ENCODE results near the gene NMNAT3. TPM values are rescaled to one million over a fixed set of nuclear protein-coding genes. Genes with fewer than 3 reads are reported as not detected.

The NMNAT3 gene
- total and polyA plus RNA-seq, 4 donors, result 1.9 to 19.7 (median 2.9) TPM

GRCh38 chr3:139718415-139718814, 40.6 kb upstream of the NMNAT3 start:
- DNase-seq (ENCODE audit: low spot score), result no peak
- TF ChIP-seq, protein P1, sequence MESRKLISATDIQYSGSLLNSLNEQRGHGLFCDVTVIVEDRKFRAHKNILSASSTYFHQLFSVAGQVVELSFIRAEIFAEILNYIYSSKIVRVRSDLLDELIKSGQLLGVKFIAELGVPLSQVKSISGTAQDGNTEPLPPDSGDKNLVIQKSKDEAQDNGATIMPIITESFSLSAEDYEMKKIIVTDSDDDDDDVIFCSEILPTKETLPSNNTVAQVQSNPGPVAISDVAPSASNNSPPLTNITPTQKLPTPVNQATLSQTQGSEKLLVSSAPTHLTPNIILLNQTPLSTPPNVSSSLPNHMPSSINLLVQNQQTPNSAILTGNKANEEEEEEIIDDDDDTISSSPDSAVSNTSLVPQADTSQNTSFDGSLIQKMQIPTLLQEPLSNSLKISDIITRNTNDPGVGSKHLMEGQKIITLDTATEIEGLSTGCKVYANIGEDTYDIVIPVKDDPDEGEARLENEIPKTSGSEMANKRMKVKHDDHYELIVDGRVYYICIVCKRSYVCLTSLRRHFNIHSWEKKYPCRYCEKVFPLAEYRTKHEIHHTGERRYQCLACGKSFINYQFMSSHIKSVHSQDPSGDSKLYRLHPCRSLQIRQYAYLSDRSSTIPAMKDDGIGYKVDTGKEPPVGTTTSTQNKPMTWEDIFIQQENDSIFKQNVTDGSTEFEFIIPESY (IDR thresholded peaks at IDR 0.05), result no peak
- TF ChIP-seq, protein P2, sequence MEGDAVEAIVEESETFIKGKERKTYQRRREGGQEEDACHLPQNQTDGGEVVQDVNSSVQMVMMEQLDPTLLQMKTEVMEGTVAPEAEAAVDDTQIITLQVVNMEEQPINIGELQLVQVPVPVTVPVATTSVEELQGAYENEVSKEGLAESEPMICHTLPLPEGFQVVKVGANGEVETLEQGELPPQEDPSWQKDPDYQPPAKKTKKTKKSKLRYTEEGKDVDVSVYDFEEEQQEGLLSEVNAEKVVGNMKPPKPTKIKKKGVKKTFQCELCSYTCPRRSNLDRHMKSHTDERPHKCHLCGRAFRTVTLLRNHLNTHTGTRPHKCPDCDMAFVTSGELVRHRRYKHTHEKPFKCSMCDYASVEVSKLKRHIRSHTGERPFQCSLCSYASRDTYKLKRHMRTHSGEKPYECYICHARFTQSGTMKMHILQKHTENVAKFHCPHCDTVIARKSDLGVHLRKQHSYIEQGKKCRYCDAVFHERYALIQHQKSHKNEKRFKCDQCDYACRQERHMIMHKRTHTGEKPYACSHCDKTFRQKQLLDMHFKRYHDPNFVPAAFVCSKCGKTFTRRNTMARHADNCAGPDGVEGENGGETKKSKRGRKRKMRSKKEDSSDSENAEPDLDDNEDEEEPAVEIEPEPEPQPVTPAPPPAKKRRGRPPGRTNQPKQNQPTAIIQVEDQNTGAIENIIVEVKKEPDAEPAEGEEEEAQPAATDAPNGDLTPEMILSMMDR (IDR thresholded peaks at IDR 0.05; ENCODE audit: low read depth, low read length, missing input control), result peak; percentile 52
- TF ChIP-seq RAD21 (IDR thresholded peaks at IDR 0.05), result peak; percentile 74 to 81
- no peaks in the 10 kb centered on the region for H3K27me3 ChIP-seq (ENCODE audit: control insufficient read depth in 4 of 4, insufficient read depth in 4 of 4, low read length in 3 of 4)
- H3K4me1 ChIP-seq (ENCODE audit: control insufficient read depth in 4 of 4, insufficient read depth in 4 of 4, low read length in 3 of 4), result no peaks in the 10 kb centered on the region
- H3K9ac ChIP-seq (ENCODE audit: low read depth in 1 of 2, low read length in 2 of 2), result no peak overlapping the region
- no peaks in the 10 kb centered on the region for H3K9me3 ChIP-seq (ENCODE audit: control insufficient read depth in 4 of 4, low read length in 3 of 4)
- no peak overlapping the region for H3K27ac ChIP-seq (ENCODE audit: low read depth in 1 of 2, low read length in 2 of 2)
- H3K36me3 ChIP-seq (ENCODE audit: control insufficient read depth in 4 of 4, insufficient read depth in 3 of 4, low read depth in 1 of 4, low read length in 3 of 4), result no peaks in the 10 kb centered on the region
- 48% methylated on average over 3 of the region's 3 CpGs for WGBS
- H3K4me3 ChIP-seq (ENCODE audit: low read depth in 1 of 3, low read length in 3 of 3), result no peak overlapping the region

DNA sequence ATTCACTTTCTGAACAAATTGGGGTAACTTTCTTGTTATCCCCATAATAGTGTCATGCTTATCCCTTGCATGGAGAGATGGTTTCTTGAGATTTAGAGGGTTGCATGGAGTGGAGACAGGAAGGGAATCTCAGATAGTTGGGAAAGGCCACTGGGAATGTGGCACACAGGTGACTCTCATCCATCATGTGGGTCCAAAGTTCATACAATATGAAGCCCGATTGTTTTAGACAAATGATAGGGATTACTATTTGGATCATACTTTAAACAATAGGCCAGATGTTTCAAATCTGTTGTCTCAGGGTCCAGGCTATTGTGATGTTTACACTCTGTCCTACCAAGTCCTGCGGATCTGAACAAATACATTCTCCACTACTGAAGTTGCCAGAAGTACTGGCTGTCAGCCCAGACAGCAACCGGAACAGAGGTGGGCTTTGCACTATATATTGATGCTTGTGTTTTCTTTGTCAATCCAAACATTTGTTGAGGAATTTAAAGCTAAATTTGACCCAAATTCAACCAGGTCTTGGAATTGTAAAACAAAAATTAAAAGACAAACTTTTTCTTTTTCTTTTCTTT, 39.2 kb upstream of the NMNAT3 start:
- H3K27me3 ChIP-seq (ENCODE audit: control insufficient read depth in 4 of 4, insufficient read depth in 4 of 4, low read length in 3 of 4), result no peaks in the 10 kb centered on the region
- no peak overlapping the region for H3K4me3 ChIP-seq (ENCODE audit: low read depth in 1 of 3, low read length in 3 of 3)
- no peaks in the 10 kb centered on the region for H3K9me3 ChIP-seq (ENCODE audit: control insufficient read depth in 4 of 4, low read length in 3 of 4)
- DNase-seq (ENCODE audit: low spot score), result no peak
- H3K9ac ChIP-seq (ENCODE audit: low read depth in 1 of 2, low read length in 2 of 2), result no peak overlapping the region
- peak; percentile 10 for TF ChIP-seq HNF4G (IDR thresholded peaks at IDR 0.05)
- no peak for TF ChIP-seq FOXA2 (IDR thresholded peaks at IDR 0.05)
- H3K4me1 ChIP-seq (ENCODE audit: control insufficient read depth in 4 of 4, insufficient read depth in 4 of 4, low read length in 3 of 4), result no peaks in the 10 kb centered on the region
- H3K36me3 ChIP-seq (ENCODE audit: control insufficient read depth in 4 of 4, insufficient read depth in 3 of 4, low read depth in 1 of 4, low read length in 3 of 4), result no peaks in the 10 kb centered on the region
- H3K27ac ChIP-seq (ENCODE audit: low read depth in 1 of 2, low read length in 2 of 2), result no peak overlapping the region
- 35% methylated on average over 3 of the region's 3 CpGs for WGBS

DNA sequence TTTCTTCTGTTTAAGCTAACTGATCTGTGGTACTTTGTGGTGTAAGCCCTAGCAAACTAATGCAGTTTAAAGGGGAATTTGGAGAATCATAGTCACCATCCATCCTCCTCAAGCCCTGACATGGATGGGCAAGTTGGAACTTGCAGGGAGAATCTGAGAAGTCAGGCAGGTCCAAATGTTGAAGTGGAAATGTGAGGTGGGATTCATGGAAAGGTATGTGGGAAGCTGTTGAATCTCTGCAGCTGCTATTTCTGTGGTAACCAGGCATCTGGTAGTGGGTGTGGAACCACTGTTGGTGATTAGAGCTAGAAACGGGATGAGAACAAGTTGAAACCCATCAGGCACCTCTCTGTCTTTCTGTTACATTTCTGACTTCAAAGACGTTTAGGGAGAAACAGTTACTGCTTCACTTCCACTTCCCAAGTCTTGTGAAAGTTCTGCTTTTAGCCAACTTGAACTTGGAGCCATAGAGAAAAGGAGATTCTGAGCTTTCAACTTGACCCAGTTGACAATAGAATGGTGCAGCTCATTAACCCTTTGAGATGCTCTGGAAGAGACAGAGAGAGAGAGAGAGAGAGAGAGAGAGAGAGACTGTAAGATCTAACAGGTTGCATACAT, 38.1 kb upstream of the NMNAT3 start:
- Histone ChIP-seq H3K9me3 (ENCODE audit: control insufficient read depth in 4 of 4, low read length in 3 of 4) (no peaks in the 10 kb centered on the region), H3K27me3 (ENCODE audit: control insufficient read depth in 4 of 4, insufficient read depth in 4 of 4, low read length in 3 of 4) (no peaks in the 10 kb centered on the region), H3K4me3 (ENCODE audit: low read depth in 1 of 3, low read length in 3 of 3) (no peak overlapping the region), H3K9ac (ENCODE audit: low read depth in 1 of 2, low read length in 2 of 2) (no peak overlapping the region), H3K36me3 (ENCODE audit: control insufficient read depth in 4 of 4, insufficient read depth in 3 of 4, low read depth in 1 of 4, low read length in 3 of 4) (no peaks in the 10 kb centered on the region), H3K27ac (ENCODE audit: low read depth in 1 of 2, low read length in 2 of 2) (no peak overlapping the region), H3K4me1 (ENCODE audit: control insufficient read depth in 4 of 4, insufficient read depth in 4 of 4, low read length in 3 of 4) (no peaks in the 10 kb centered on the region)
- DNase-seq (ENCODE audit: low spot score), result no peak
- no peak for TF ChIP-seq EGR1 (IDR thresholded peaks at IDR 0.05; ENCODE audit: low read depth in 2 of 2)
- no peak for TF ChIP-seq FOXA1 (IDR thresholded peaks at IDR 0.05)
- no peak for TF ChIP-seq NR2F2 (IDR thresholded peaks at IDR 0.05)
- WGBS, result 55% methylated on average over 2 of the region's 2 CpGs

DNA sequence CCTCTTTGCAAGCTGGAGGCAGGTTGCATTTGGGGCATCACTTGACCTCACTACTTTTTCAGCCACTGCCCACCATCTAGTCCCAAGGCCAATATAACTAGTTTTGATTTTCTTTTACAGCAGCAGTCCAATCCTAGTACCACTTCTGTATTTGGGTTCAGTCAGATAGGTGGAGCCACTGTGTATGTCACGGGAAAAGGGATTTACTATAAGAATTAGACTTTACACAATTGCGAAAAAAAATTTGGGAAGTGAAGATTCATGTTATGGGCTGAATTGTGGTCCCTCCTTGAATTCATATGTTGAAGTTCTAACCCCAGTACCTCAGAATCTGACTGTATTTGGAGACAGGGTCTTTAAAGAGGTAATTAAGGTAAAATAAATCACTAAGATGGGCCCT, 37.4 kb upstream of the NMNAT3 start:
- Histone ChIP-seq H3K27me3 (ENCODE audit: control insufficient read depth in 4 of 4, insufficient read depth in 4 of 4, low read length in 3 of 4) (no peaks in the 10 kb centered on the region), H3K9me3 (ENCODE audit: control insufficient read depth in 4 of 4, low read length in 3 of 4) (no peaks in the 10 kb centered on the region), H3K9ac (ENCODE audit: low read depth in 1 of 2, low read length in 2 of 2) (no peak overlapping the region), H3K4me3 (ENCODE audit: low read depth in 1 of 3, low read length in 3 of 3) (no peak overlapping the region), H3K27ac (ENCODE audit: low read depth in 1 of 2, low read length in 2 of 2) (no peak overlapping the region), H3K4me1 (ENCODE audit: control insufficient read depth in 4 of 4, insufficient read depth in 4 of 4, low read length in 3 of 4) (no peaks in the 10 kb centered on the region), H3K36me3 (ENCODE audit: control insufficient read depth in 4 of 4, insufficient read depth in 3 of 4, low read depth in 1 of 4, low read length in 3 of 4) (no peaks in the 10 kb centered on the region)
- 88% methylated on average over 2 of the region's 2 CpGs for WGBS
- no peak for DNase-seq (ENCODE audit: low spot score)
- no peak for TF ChIP-seq FOXA2 (IDR thresholded peaks at IDR 0.05)
- TF ChIP-seq MAX (IDR thresholded peaks at IDR 0.05), result no peak
- TF ChIP-seq, protein P2 (IDR thresholded peaks at IDR 0.05; ENCODE audit: low read depth, low read length, missing input control), result no peak
- TF ChIP-seq RAD21 (IDR thresholded peaks at IDR 0.05), result no peak
- no peak for TF ChIP-seq FOXA1 (IDR thresholded peaks at IDR 0.05)
- no peak for TF ChIP-seq YY1 (IDR thresholded peaks at IDR 0.05)
- TF ChIP-seq EGR1 (IDR thresholded peaks at IDR 0.05; ENCODE audit: low read depth in 2 of 2), result no peak
